LHCN-M2 (cell line): Measurements from ENCODE around the gene ABLIM2. TPM values are rescaled to one million over a fixed set of nuclear protein-coding genes. Genes with fewer than 3 reads are reported as not detected.

Source experiments
- DNase-seq: peaks from one replicate; pipeline ENCODE4 v3.0.0-alpha.2; 2012; ENCODE audit warnings: low read depth
- total RNA-seq: library from RNA; depleted of rRNA; stranded (reverse); fragments of >200 nt; gene quantifications from 2 replicates; pipeline ENCODE4 v1.2.3, GENCODE V29; 2014

The ABLIM2 gene
- total RNA-seq, 1 experiment from 2014 or later: 2.6 TPM

GRCh38 chr4:8005033-8005808, 153.4 kb downstream of the ABLIM2 start:
- DNase-seq: no peak

GRCh38 chr4:8004066-8004465, 154.5 kb downstream of the ABLIM2 start:
- DNase-seq: no peak

- no peak for DNase-seq
Measured at GRCh38 chr4:8002525-8003309, 155.9 kb downstream of the ABLIM2 start.

GRCh38 chr4:8001564-8002355, 156.9 kb downstream of the ABLIM2 start:
- DNase-seq: no peak

GRCh38 chr4:8000721-8001491, 157.7 kb downstream of the ABLIM2 start:
- no peak for DNase-seq

- DNase-seq: no peak
Measured at GRCh38 chr4:8000247-8000646, 158.4 kb downstream of the ABLIM2 start.

GRCh38 chr4:7999695-8000094, 158.9 kb downstream of the ABLIM2 start:
- DNase-seq: no peak

GRCh38 chr4:7999279-7999678, 159.3 kb downstream of the ABLIM2 start:
- DNase-seq: no peak

- no peak for DNase-seq
Measured at GRCh38 chr4:7998447-7998846, 160.2 kb downstream of the ABLIM2 start.

GRCh38 chr4:7995866-7996265, 162.7 kb downstream of the ABLIM2 start:
- DNase-seq: no peak

GRCh38 chr4:7995135-7995534, 163.5 kb downstream of the ABLIM2 start:
- no peak for DNase-seq

GRCh38 chr4:7993671-7994070, 164.9 kb downstream of the ABLIM2 start:
- DNase-seq: no peak

GRCh38 chr4:7992846-7993245, 165.8 kb downstream of the ABLIM2 start:
- no peak for DNase-seq

- DNase-seq: no peak
Measured at GRCh38 chr4:7990807-7991459, 167.7 kb downstream of the ABLIM2 start.

- DNase-seq: no peak
Measured at GRCh38 chr4:7989654-7990053, 169.0 kb downstream of the ABLIM2 start.

- DNase-seq: peak; percentile 35
Measured at GRCh38 chr4:7988437-7988836, 170.2 kb downstream of the ABLIM2 start.

- DNase-seq: peak; percentile 59
Measured at GRCh38 chr4:7987148-7987989, 171.2 kb downstream of the ABLIM2 start.

- DNase-seq: no peak
Measured at GRCh38 chr4:7985891-7986441, 172.6 kb downstream of the ABLIM2 start.

- DNase-seq: no peak
Measured at GRCh38 chr4:7985072-7985471, 173.5 kb downstream of the ABLIM2 start.
